ENCODE measurements around the gene ZNF674. TPM values are rescaled to one million over a fixed set of nuclear protein-coding genes. Genes with fewer than 3 reads are reported as not detected.
"Not testable (repeated sequence)": the region's sequence is repeated elsewhere in the genome, so short reads cannot be mapped to it uniquely, and the experiment has no call there.

ZNF674 gene
- total RNA-seq, 1 donor from 2014 or later, result 5.7 TPM

DNA sequence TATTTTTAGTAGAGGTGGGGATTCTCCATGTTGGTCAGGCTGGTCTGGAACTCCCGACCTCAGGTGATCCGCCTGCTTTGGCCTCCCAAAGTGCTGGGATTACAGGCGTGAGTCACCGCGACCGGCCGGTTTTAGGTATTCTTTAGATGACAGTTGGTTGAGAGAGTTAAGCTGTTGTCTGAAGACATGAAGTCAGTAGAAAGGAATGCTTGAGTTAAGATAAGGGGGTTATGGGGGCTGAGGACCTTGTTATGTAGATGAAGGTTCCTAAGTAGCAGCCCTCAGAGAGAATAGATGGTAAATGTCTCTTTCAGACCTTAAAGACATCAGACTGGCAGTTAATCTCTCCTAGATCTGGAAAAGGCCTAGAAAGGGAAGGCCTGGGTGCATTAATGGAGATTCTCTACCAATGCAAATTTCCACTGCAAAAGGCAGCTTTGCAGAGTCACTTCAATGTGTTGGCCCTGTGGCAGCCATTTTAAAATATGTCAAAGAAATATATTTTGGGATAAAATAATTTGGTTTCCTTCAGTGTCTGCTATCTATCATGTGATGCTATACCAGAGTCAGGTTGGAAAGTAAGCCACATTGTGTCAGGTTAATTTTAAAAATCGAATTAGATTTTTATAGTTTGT is 6.4 kb upstream of the ZNF674 start:
- TF ChIP-seq CTCF (IDR thresholded peaks at IDR 0.05; ENCODE audit: unreplicated experiment), result no peak
- H3K36me3 Mint-ChIP-seq, result peaks cover 7% of the 10 kb centered on the region
- peaks cover 7% of the 10 kb centered on the region for H3K4me1 Mint-ChIP-seq
- H3K27ac Mint-ChIP-seq, result peak overlapping the region; percentile 52
- H3K4me3 Mint-ChIP-seq, result no peak overlapping the region
- peaks cover 20% of the 10 kb centered on the region for H3K9me3 Mint-ChIP-seq
- no peaks in the 10 kb centered on the region for H3K27me3 Mint-ChIP-seq (ENCODE audit: low read depth)
- no peak for DNase-seq (ENCODE audit: low spot score in 2 of 2, unreplicated experiment in 2 of 2)

- no peak for TF ChIP-seq CTCF (IDR thresholded peaks at IDR 0.05; ENCODE audit: unreplicated experiment)
- Mint-ChIP-seq H3K27me3 (ENCODE audit: low read depth) (no peaks in the 10 kb centered on the region), H3K4me1 (peaks cover 12% of the 10 kb centered on the region), H3K4me3 (no peak overlapping the region), H3K9me3 (peaks cover 20% of the 10 kb centered on the region), H3K27ac (no peak overlapping the region), H3K36me3 (peaks cover 7% of the 10 kb centered on the region)
- no peak for DNase-seq (ENCODE audit: low spot score in 2 of 2, unreplicated experiment in 2 of 2)
These were observed 4.7 kb upstream of the ZNF674 start for GRCh38 chrX:46549914-46550313.

GRCh38 chrX:46547857-46548256 is 2.6 kb upstream of the ZNF674 start:
- H3K27ac Mint-ChIP-seq, result no peak overlapping the region

DNA sequence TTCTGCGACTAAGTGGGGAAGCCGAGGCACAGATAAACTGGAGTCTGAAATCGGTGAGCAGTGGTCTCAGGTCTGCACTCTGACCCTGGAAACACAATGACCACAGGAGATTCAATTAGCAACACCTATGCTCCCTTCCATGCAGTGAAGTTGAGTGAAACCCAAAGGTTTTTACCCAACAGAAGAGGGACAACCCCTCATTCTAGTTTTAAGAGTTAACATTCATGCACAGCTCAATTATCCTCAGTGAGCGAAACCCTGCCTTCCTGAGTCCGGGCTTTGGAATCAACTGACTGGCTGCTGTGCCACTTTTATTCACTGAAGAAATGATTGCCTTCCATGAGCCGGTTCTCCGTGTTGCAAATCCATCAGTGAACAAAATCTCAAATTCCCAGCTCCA is 694 bp downstream of the ZNF674 start:
- H3K36me3 Mint-ChIP-seq; DNase-seq (ENCODE audit: low spot score in 2 of 2, unreplicated experiment in 2 of 2); H3K27me3 Mint-ChIP-seq (ENCODE audit: low read depth); H3K4me1 Mint-ChIP-seq: not testable (repeated sequence)
- peaks cover 20% of the 10 kb centered on the region for H3K9me3 Mint-ChIP-seq
- H3K4me3 Mint-ChIP-seq, result peak overlapping the region; percentile 91
- peak overlapping the region; percentile 98 for H3K27ac Mint-ChIP-seq

More at GRCh38 chrX:46547857-46548256, 2.6 kb upstream of the ZNF674 start:
- H3K9me3 Mint-ChIP-seq, result peaks cover 20% of the 10 kb centered on the region
- peaks cover 15% of the 10 kb centered on the region for H3K4me1 Mint-ChIP-seq
- no peak for TF ChIP-seq CTCF (IDR thresholded peaks at IDR 0.05; ENCODE audit: unreplicated experiment)
- no peak for DNase-seq (ENCODE audit: low spot score in 2 of 2, unreplicated experiment in 2 of 2)
- H3K4me3 Mint-ChIP-seq, result no peak overlapping the region
- peaks cover 6% of the 10 kb centered on the region for H3K36me3 Mint-ChIP-seq
- no peaks in the 10 kb centered on the region for H3K27me3 Mint-ChIP-seq (ENCODE audit: low read depth)

- H3K27me3 Mint-ChIP-seq (ENCODE audit: low read depth), result no peaks in the 10 kb centered on the region
- H3K27ac Mint-ChIP-seq, result no peak overlapping the region
- peaks cover 2% of the 10 kb centered on the region for H3K36me3 Mint-ChIP-seq
- peaks cover 19% of the 10 kb centered on the region for H3K9me3 Mint-ChIP-seq
- H3K4me3 Mint-ChIP-seq, result no peak overlapping the region
- DNase-seq (ENCODE audit: low spot score in 2 of 2, unreplicated experiment in 2 of 2), result no peak
- peaks cover 10% of the 10 kb centered on the region for H3K4me1 Mint-ChIP-seq
- TF ChIP-seq CTCF (IDR thresholded peaks at IDR 0.05; ENCODE audit: unreplicated experiment), result no peak
These were observed 1.8 kb downstream of the ZNF674 start for GRCh38 chrX:46543441-46543840.

DNA sequence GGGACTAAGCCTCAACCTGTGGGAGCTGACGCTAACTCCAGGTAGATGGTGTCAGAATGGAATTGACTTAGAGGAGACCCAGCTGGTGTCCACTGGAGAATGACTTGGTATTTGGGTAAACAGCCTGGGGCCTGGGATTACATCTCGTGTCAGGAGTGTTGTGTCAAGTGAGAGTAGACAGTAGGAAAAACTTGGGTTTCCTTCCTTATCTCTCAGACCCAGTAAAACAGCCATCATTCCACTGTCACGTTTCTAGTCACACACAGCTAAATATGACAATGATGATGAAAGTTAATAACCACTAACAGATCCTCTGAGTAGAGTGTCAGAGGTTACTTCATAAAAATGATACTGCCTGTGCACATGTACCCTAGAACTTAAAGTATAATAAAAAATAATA is 13.8 kb downstream of the ZNF674 start:
- DNase-seq (ENCODE audit: low spot score in 2 of 2, unreplicated experiment in 2 of 2), result no peak
- H3K9me3 Mint-ChIP-seq, result peaks cover 12% of the 10 kb centered on the region
- no peak overlapping the region for H3K4me3 Mint-ChIP-seq
- H3K27me3 Mint-ChIP-seq (ENCODE audit: low read depth), result no peaks in the 10 kb centered on the region
- TF ChIP-seq CTCF (IDR thresholded peaks at IDR 0.05; ENCODE audit: unreplicated experiment), result no peak
- no peak overlapping the region for H3K27ac Mint-ChIP-seq
- no peaks in the 10 kb centered on the region for H3K4me1 Mint-ChIP-seq
- peaks cover 4% of the 10 kb centered on the region for H3K36me3 Mint-ChIP-seq

DNA sequence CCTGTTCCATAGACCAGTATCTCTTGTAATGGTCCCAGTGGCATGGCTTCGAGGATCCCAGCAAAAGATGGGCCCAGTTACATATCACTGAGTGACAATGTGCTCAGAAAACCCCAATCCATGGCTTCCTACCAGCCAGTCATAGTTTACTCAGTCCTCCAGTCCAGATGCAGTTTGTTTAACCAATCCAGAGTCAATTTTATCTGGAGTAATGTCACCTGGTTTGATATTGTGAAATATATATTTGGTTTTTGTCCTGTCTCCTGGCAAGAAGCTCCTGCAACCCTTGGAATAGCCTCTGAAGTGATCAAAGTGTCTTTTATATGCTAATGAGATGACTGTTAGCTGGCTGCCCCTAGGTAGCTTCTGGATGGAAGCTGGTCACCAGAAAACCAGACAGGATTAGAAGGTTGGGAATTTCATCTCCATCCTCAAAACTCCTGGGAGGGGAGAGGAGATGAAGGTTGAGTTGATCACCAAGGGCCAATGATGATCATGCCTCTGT is 14.8 kb downstream of the ZNF674 start:
- H3K27ac Mint-ChIP-seq; H3K4me1 Mint-ChIP-seq; H3K36me3 Mint-ChIP-seq; H3K4me3 Mint-ChIP-seq; H3K27me3 Mint-ChIP-seq (ENCODE audit: low read depth); DNase-seq (ENCODE audit: low spot score in 2 of 2, unreplicated experiment in 2 of 2): not testable (repeated sequence)
- peaks cover 12% of the 10 kb centered on the region for H3K9me3 Mint-ChIP-seq

GRCh38 chrX:46529740-46530403 is 15.3 kb downstream of the ZNF674 start:
- H3K4me3 Mint-ChIP-seq; H3K36me3 Mint-ChIP-seq; H3K27me3 Mint-ChIP-seq (ENCODE audit: low read depth); H3K4me1 Mint-ChIP-seq; H3K27ac Mint-ChIP-seq; DNase-seq (ENCODE audit: low spot score in 2 of 2, unreplicated experiment in 2 of 2): not testable (repeated sequence)
- peaks cover 12% of the 10 kb centered on the region for H3K9me3 Mint-ChIP-seq

DNA sequence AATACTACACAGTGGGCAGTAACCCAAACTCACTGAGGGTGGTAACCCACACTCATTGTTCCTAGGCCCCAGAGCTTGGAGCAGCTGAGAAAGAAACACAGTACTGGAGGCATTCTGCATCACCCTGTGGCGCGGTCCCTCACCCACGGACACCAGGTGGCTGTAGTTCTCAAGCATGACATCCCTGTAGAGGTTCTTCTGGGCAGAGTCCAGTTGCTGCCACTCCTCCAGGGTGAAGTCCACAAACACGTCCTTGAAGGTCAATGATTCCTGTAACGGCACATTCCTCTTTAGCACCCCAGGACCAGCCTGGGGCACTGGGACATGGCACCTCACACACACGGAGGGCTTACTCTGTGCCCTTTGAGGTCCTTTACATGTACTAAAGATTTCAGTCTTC is 16.6 kb downstream of the ZNF674 start:
- H3K27ac Mint-ChIP-seq; H3K36me3 Mint-ChIP-seq; DNase-seq (ENCODE audit: low spot score in 2 of 2, unreplicated experiment in 2 of 2); H3K4me3 Mint-ChIP-seq; H3K27me3 Mint-ChIP-seq (ENCODE audit: low read depth); H3K4me1 Mint-ChIP-seq: not testable (repeated sequence)
- H3K9me3 Mint-ChIP-seq, result peaks cover 15% of the 10 kb centered on the region

Measured in mesothelial cell of epicardium (in vitro differentiated cells).